H1 (cell line): ENCODE data around the gene CADM1. TPM values are rescaled to one million over a fixed set of nuclear protein-coding genes. Genes with fewer than 3 reads are reported as not detected.

Source experiments
- CTCF ChIA-PET: fragments of 300-600 bp; sonication (Branson Sonifier 250); formaldehyde crosslinking; loops from one replicate; lab custom pipeline; 2021; ENCODE audit not compliant: partially characterized antibody; lab: Charles Lee
- POLR2A ChIA-PET: fragments of 300-600 bp; sonication (Branson Sonifier 250); formaldehyde crosslinking; loops from one replicate; lab custom pipeline; 2021; ENCODE audit warnings: inconsistent platforms; ENCODE audit not compliant: partially characterized antibody; lab: Charles Lee
- DNase-seq, 2 experiments: peaks; one replicate each; pipeline versions ENCODE4 v3.0.0 to v3.0.0-alpha.2; 2010 to 2022; ENCODE audit warnings: low spot score in 2 of 2, low read depth in 1 of 2, mixed read lengths in 1 of 2
- FAIRE-seq: peaks from 2 replicates; lab custom pipeline; 2011; peaks lifted over from hg19 to GRCh38; lab: Jason Lieb, UNC
- H2AFZ ChIP-seq: 2 replicates; pipeline ENCODE4 v1.8.1; 2012; ENCODE audit warnings: low read length, inconsistent platforms
- H2AK5ac ChIP-seq: 2 replicates; pipeline ENCODE4 v1.6.1; 2013; ENCODE audit warnings: low read depth, low read length
- H2BK120ac ChIP-seq: replicated peaks from 2 replicates; pipeline ENCODE3; 2013; ENCODE audit warnings: low read depth, low read length, inconsistent platforms
- H2BK12ac ChIP-seq: 2 replicates; pipeline ENCODE4 v1.6.1; 2013; ENCODE audit warnings: low read depth, low read length
- H2BK15ac ChIP-seq: 2 replicates; pipeline ENCODE4 v1.6.1; 2013; ENCODE audit warnings: low read length
- H2BK20ac ChIP-seq: 2 replicates; pipeline ENCODE4 v1.6.1; 2013; ENCODE audit warnings: low read length
- H2BK5ac ChIP-seq: 2 replicates; pipeline ENCODE4 v1.6.1; 2013; ENCODE audit warnings: low read depth, low read length
- H3K14ac ChIP-seq: 2 replicates; pipeline ENCODE4 v1.6.1; 2013; ENCODE audit warnings: inconsistent platforms; ENCODE audit not compliant: insufficient read length
- H3K18ac ChIP-seq: 2 replicates; pipeline ENCODE4 v1.6.1; 2013; ENCODE audit warnings: low read length; ENCODE audit errors: extremely low read depth
- H3K23ac ChIP-seq: 2 replicates; pipeline ENCODE4 v1.6.1; 2013; ENCODE audit warnings: inconsistent platforms; ENCODE audit not compliant: insufficient read length
- H3K23me2 ChIP-seq: 2 replicates; pipeline ENCODE4 v1.6.1; 2013; ENCODE audit warnings: low read depth, low read length
- H3K27ac ChIP-seq: 2 replicates; pipeline ENCODE4 v1.6.1; 2011; ENCODE audit warnings: low read depth, low read length, inconsistent platforms
- H3K27me3 ChIP-seq, 4 experiments: replicated peaks in 1 of 4; 1 replicate in 1 of 4; 2 replicates in 3 of 4; pipeline versions ENCODE4 v1.6.1 to v1.8.1; 2011 to 2013; ENCODE audit warnings: low read length in 3 of 4, mild to moderate bottlenecking in 3 of 4, inconsistent platforms in 2 of 4, mixed read lengths in 2 of 4, moderate library complexity in 1 of 4; ENCODE audit not compliant: control insufficient read depth in 3 of 4, insufficient read depth in 3 of 4; ENCODE audit errors: extremely low read depth in 1 of 4
- H3K36me3 ChIP-seq, 4 experiments: 2 replicates each; pipeline versions ENCODE4 v1.6.1 to v1.8.1; 2011 to 2013; ENCODE audit warnings: mild to moderate bottlenecking in 4 of 4, low read length in 3 of 4, moderate library complexity in 2 of 4, control low read depth in 1 of 4, inconsistent platforms in 1 of 4; ENCODE audit not compliant: insufficient read depth in 4 of 4, control insufficient read depth in 2 of 4
- H3K4ac ChIP-seq: replicated peaks from 2 replicates; pipeline ENCODE3; 2013; ENCODE audit warnings: low read length, low read depth, mixed read lengths, inconsistent platforms; ENCODE audit not compliant: insufficient read length
- H3K4me1 ChIP-seq, 4 experiments: replicated peaks in 1 of 4; 1 replicate in 1 of 4; 2 replicates in 3 of 4; pipeline versions ENCODE4 v1.6.1 to v1.8.1; 2011 to 2013; ENCODE audit warnings: low read length in 3 of 4, inconsistent platforms in 2 of 4, mixed read lengths in 1 of 4; ENCODE audit not compliant: insufficient read depth in 4 of 4, control insufficient read depth in 3 of 4
- H3K4me2 ChIP-seq, 2 experiments: 2 replicates each; pipeline versions ENCODE4 v1.6.1 to v1.8.1; 2011 to 2013; ENCODE audit warnings: low read depth in 2 of 2, low read length in 2 of 2, control low read depth in 1 of 2, inconsistent platforms in 1 of 2, mild to moderate bottlenecking in 1 of 2; ENCODE audit not compliant: insufficient read depth in 1 of 2
- H3K4me3 ChIP-seq, 4 experiments: fragments of 200-600, 300-600 bp in 1 of 4; sonication (generic), shearing (Covaris generic), sonication (Bioruptor Twin) in 1 of 4; 2 replicates each; pipeline versions ENCODE4 v1.5.1 to v1.8.1; 2011 to 2016; ENCODE audit warnings: low read length in 4 of 4, low read depth in 3 of 4, control low read depth in 2 of 4, inconsistent platforms in 2 of 4, mild to moderate bottlenecking in 2 of 4, mixed read lengths in 1 of 4, moderate library complexity in 1 of 4; ENCODE audit not compliant: insufficient read depth in 2 of 4; ENCODE audit errors: extremely low read depth in 1 of 4
- H3K56ac ChIP-seq: replicated peaks from 2 replicates; pipeline ENCODE3; 2013; ENCODE audit warnings: low read depth, mild to moderate bottlenecking, mixed read lengths, low read length, inconsistent platforms; ENCODE audit not compliant: insufficient read length
- H3K79me1 ChIP-seq: 2 replicates; pipeline ENCODE4 v1.6.1; 2013; ENCODE audit warnings: low read depth, low read length, control low read depth
- H3K79me2 ChIP-seq, 2 experiments: 2 replicates each; pipeline versions ENCODE4 v1.6.1 to v1.8.1; 2012 to 2013; ENCODE audit warnings: low read length in 2 of 2, mild to moderate bottlenecking in 2 of 2, inconsistent platforms in 1 of 2; ENCODE audit not compliant: insufficient read depth in 2 of 2, control insufficient read depth in 1 of 2
- H3K9ac ChIP-seq, 4 experiments: replicated peaks in 1 of 4; 1 replicate in 1 of 4; 2 replicates in 3 of 4; pipeline versions ENCODE4 v1.6.1 to v1.8.1; 2011 to 2013; ENCODE audit warnings: low read depth in 3 of 4, low read length in 3 of 4, control low read depth in 2 of 4, mild to moderate bottlenecking in 2 of 4, moderate library complexity in 2 of 4, inconsistent platforms in 1 of 4; ENCODE audit errors: extremely low read depth in 1 of 4
- H3K9me3 ChIP-seq, 2 experiments: 2 replicates each; pipeline versions ENCODE4 v1.6.1 to v1.8.1; 2012 to 2013; ENCODE audit warnings: mild to moderate bottlenecking in 2 of 2, moderate library complexity in 2 of 2, control low read depth in 1 of 2, inconsistent platforms in 1 of 2, low read depth in 1 of 2, low read length in 1 of 2, mixed read lengths in 1 of 2; ENCODE audit not compliant: insufficient read depth in 2 of 2
- H4K20me1 ChIP-seq, 2 experiments: replicated peaks in 1 of 2; 2 replicates each; pipeline versions ENCODE3 to v1.8.1; 2011 to 2013; ENCODE audit warnings: inconsistent platforms in 2 of 2, low read length in 2 of 2, mild to moderate bottlenecking in 1 of 2; ENCODE audit not compliant: insufficient read depth in 2 of 2, control insufficient read depth in 1 of 2
- H4K5ac ChIP-seq: 2 replicates; pipeline ENCODE4 v1.6.1; 2013; ENCODE audit warnings: low read length, low read depth, mixed read lengths, inconsistent platforms; ENCODE audit not compliant: insufficient read length
- H4K8ac ChIP-seq: 2 replicates; pipeline ENCODE4 v1.8.0; 2013; ENCODE audit warnings: mild to moderate bottlenecking, moderate library complexity, low read length, inconsistent platforms; ENCODE audit not compliant: insufficient read depth; ENCODE audit errors: extremely low read depth
- H4K91ac ChIP-seq: replicated peaks from 2 replicates; pipeline ENCODE3; 2013; ENCODE audit warnings: low read length, mixed read lengths, inconsistent platforms; ENCODE audit not compliant: insufficient read length
- CHD1 ChIP-seq: IDR thresholded peaks from 2 replicates; pipeline ENCODE4 v1.6.1; 2012; ENCODE audit warnings: low read depth, low read length, improper control_type of control experiment
- CTBP2 ChIP-seq: IDR thresholded peaks from 2 replicates; pipeline ENCODE4 v1.7.0; 2011; ENCODE audit warnings: borderline replicate concordance, mild to moderate bottlenecking, moderate library complexity, mixed read lengths, low read length; ENCODE audit not compliant: insufficient read depth, insufficient read length
- EZH2 ChIP-seq: fragments of 200-600 bp; sonication (generic); IDR thresholded peaks from 2 replicates; pipeline ENCODE4 v1.7.1; 2012; ENCODE audit warnings: low read depth, mild to moderate bottlenecking, moderate library complexity, low read length, inconsistent platforms; ENCODE audit not compliant: severe bottlenecking
- KDM1A ChIP-seq: fragments of 200-600, 300-600 bp; sonication (generic); IDR thresholded peaks from 2 replicates; pipeline ENCODE4 v1.7.1; 2016; ENCODE audit warnings: mild to moderate bottlenecking, low read length, borderline replicate concordance
- KDM4A ChIP-seq: IDR thresholded peaks from one replicate; pipeline ENCODE4 v1.7.1; 2012; ENCODE audit warnings: low read depth, mild to moderate bottlenecking, moderate library complexity, low read length, inconsistent platforms; ENCODE audit not compliant: severe bottlenecking
- RBBP5 ChIP-seq: IDR thresholded peaks from 2 replicates; pipeline ENCODE4 v1.7.1; 2012; ENCODE audit warnings: low read depth, mild to moderate bottlenecking, inconsistent platforms, low read length, moderate library complexity, borderline replicate concordance
- SIX5 ChIP-seq: IDR thresholded peaks from 2 replicates; pipeline ENCODE4 v1.6.1; 2011; ENCODE audit warnings: mild to moderate bottlenecking, low read depth, low read length
- ZNF274 ChIP-seq: IDR thresholded peaks from 2 replicates; pipeline ENCODE4 v1.7.0; 2012; ENCODE audit warnings: low read length, borderline replicate concordance; ENCODE audit errors: extremely low read depth
- WGBS, 2 experiments: shearing (Covaris generic) in 1 of 2; methylation state at CpG; one replicate each; pipeline versions ENCODE4 v1.1.6 to v1.1.7; 2013 to 2015; ENCODE audit warnings: low lambda C conversion rate in 2 of 2, mixed read lengths in 2 of 2, inconsistent platforms in 1 of 2, low coverage in 1 of 2, missing lambda C conversion rate in 1 of 2; ENCODE audit not compliant: insufficient replicate concordance in 2 of 2, insufficient coverage in 1 of 2, insufficient read length in 1 of 2; ENCODE audit errors: extremely low coverage in 1 of 2, missing lambda C conversion rate in 1 of 2; 5-methylcytosine and 5-hydroxymethylcytosine counted together
- polyA plus RNA-seq, 7 experiments: library from polyadenylated mRNA; depleted of rRNA in 3 of 7; stranded (reverse) in 5 of 7; unstranded in 2 of 7; fragments of >200 nt in 5 of 7; fragments of 200-250 nt in 2 of 7; gene quantifications; 1 replicate in 5 of 7; 2 replicates in 1 of 7; 4 replicates in 1 of 7; pipeline versions ENCODE4 v1.2.1 to v1.2.3, GENCODE V29; 2011 to 2013; ENCODE audit warnings: missing spikeins in 2 of 7, mixed read lengths in 2 of 7
- total RNA-seq: library from RNA; stranded (reverse); fragmentation: NEBNext Ultra II Directional; extraction: Animal tissue kit (Norgen Biotek cat#: 25700); gene quantifications from 2 replicates; pipeline ENCODE4 v1.2.1, GENCODE V29; 2021

CADM1 gene
- total and polyA plus RNA-seq, 2 of the 8 experiments (the other 6 are each of a cell fraction or from before 2014, with no cell fraction given), result 8.3 to 25.3 TPM

GRCh38 chr11:115267871-115268270, 236.3 kb downstream of the CADM1 start:
- no peak overlapping the region for H2BK120ac ChIP-seq
- ChIA-PET POLR2A (interaction anchor here (1.1 kb wide), 1 partner anchor 8 kb away, joined by 3 read pairs; no protein-coding TSS in a partner anchor), CTCF (interaction anchor here (1.1 to 1.4 kb wide), 3 partner anchors 8 to 52 kb away, joined by 3 to 4 read pairs (median 4); no protein-coding TSS in a partner anchor)
- H3K4me3 ChIP-seq, result no peak overlapping the region
- no peak overlapping the region for H2AFZ ChIP-seq
- no peaks in the 10 kb centered on the region for H3K23me2 ChIP-seq
- H3K79me2 ChIP-seq, result no peaks in the 10 kb centered on the region
- no peaks in the 10 kb centered on the region for H4K20me1 ChIP-seq
- no peaks in the 10 kb centered on the region for H3K79me1 ChIP-seq
- no peak overlapping the region for H4K5ac ChIP-seq
- no peak overlapping the region for H4K8ac ChIP-seq
- H3K4ac ChIP-seq, result no peak overlapping the region
- H3K18ac ChIP-seq, result no peak overlapping the region
- no peak overlapping the region for H3K9ac ChIP-seq
- H3K4me1 ChIP-seq, result peaks cover 0 to 5% (median 1%) of the 10 kb centered on the region in 4 experiments; a peak in 2 of 7 replicates
- DNase-seq (no peak), FAIRE-seq (no peak)
- H3K36me3 ChIP-seq, result no peaks in the 10 kb centered on the region
- no peak overlapping the region for H2AK5ac ChIP-seq
- no peak overlapping the region for H2BK5ac ChIP-seq
- H3K23ac ChIP-seq, result no peak overlapping the region
- no peaks in the 10 kb centered on the region for H3K27me3 ChIP-seq
- H3K14ac ChIP-seq, result no peak overlapping the region
- no peak overlapping the region for H2BK15ac ChIP-seq
- H3K4me2 ChIP-seq, result no peak overlapping the region
- H3K56ac ChIP-seq, result no peak overlapping the region
- no peak overlapping the region; the same call in 1 of the 2 replicates for H2BK20ac ChIP-seq
- 86% methylated on average over 7 of the region's 7 CpGs; no CpG with 5 or more reads in 1 of the 2 experiments for WGBS, 2 experiments
- H3K27ac ChIP-seq, result no peak overlapping the region
- no peak overlapping the region for H2BK12ac ChIP-seq
- H3K9me3 ChIP-seq, result no peaks in the 10 kb centered on the region
- no peak overlapping the region for H4K91ac ChIP-seq
- no peak for TF ChIP-seq RBBP5
- TF ChIP-seq SIX5, result no peak
- TF ChIP-seq ZNF274, result no peak
- no peak for TF ChIP-seq CHD1
- no peak for TF ChIP-seq KDM4A
- TF ChIP-seq CTBP2, result no peak
- no peak for TF ChIP-seq KDM1A
- TF ChIP-seq EZH2, result no peak
